ENCODE data around the gene SLC5A6.

SLC5A6 gene

DNA sequence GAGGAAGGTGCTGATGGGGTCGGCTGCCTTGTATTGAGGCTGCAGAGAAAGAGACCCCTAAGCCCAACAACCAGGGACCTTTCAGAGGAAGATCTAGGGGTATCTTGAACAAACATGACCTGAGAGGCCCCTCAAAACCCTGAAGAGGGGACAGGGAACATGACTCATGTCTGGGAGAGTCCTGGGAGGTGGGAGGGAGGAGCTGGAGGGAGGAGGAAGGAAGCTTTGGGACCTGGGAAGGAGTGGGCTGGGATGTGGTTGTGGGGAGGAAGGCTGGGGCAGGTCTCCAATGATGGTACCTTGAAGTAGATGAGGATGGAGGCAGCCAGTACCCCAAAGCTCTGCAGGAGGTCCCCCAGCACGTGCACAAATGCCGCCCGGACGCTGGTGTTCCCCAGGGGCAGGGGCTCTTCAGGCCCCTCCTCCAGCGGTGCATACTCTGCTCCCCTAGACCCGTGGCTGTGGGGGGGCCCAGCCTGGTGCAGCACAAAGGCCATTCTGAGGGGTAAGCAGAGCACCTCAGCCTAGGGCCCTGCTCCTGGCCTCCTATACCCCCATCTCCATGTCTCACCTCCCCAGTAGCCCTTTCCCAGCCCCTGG, 44.9 kb upstream of the SLC5A6 start:
- no peaks in the 10 kb centered on the region for H3K36me3 ChIP-seq (ENCODE audit: insufficient read depth, low read length)
- no peaks in the 10 kb centered on the region for H4K20me1 ChIP-seq (ENCODE audit: insufficient read depth, low read length)
- H3K9ac ChIP-seq (ENCODE audit: low read length), result no peak overlapping the region
- no peaks in the 10 kb centered on the region for H3K9me3 ChIP-seq (ENCODE audit: low read length)
- H3K9me2 ChIP-seq (ENCODE audit: low read depth, low read length), result no peaks in the 10 kb centered on the region
- H3F3A ChIP-seq (ENCODE audit: insufficient read depth, low read length), result no peaks in the 10 kb centered on the region
- no peaks in the 10 kb centered on the region for H3K79me2 ChIP-seq (ENCODE audit: insufficient read depth, low read length)
- no peak overlapping the region for H3K27ac ChIP-seq (ENCODE audit: low read depth, low read length, poor library complexity, severe bottlenecking)
- H3K4me2 ChIP-seq (ENCODE audit: low read length), result no peak overlapping the region
- no peaks in the 10 kb centered on the region for H3K4me1 ChIP-seq (ENCODE audit: insufficient read depth, low read length, severe bottlenecking)
- TF ChIP-seq, protein P1, sequence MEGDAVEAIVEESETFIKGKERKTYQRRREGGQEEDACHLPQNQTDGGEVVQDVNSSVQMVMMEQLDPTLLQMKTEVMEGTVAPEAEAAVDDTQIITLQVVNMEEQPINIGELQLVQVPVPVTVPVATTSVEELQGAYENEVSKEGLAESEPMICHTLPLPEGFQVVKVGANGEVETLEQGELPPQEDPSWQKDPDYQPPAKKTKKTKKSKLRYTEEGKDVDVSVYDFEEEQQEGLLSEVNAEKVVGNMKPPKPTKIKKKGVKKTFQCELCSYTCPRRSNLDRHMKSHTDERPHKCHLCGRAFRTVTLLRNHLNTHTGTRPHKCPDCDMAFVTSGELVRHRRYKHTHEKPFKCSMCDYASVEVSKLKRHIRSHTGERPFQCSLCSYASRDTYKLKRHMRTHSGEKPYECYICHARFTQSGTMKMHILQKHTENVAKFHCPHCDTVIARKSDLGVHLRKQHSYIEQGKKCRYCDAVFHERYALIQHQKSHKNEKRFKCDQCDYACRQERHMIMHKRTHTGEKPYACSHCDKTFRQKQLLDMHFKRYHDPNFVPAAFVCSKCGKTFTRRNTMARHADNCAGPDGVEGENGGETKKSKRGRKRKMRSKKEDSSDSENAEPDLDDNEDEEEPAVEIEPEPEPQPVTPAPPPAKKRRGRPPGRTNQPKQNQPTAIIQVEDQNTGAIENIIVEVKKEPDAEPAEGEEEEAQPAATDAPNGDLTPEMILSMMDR (IDR thresholded peaks at IDR 0.05; ENCODE audit: low read length), result no peak
- TF ChIP-seq EZH2 (IDR thresholded peaks at IDR 0.05; ENCODE audit: borderline replicate concordance, low read length), result no peak
- peaks cover 22% of the 10 kb centered on the region for H3K27me3 ChIP-seq (ENCODE audit: insufficient read depth, low read length)
- no peak overlapping the region for H3K4me3 ChIP-seq (ENCODE audit: low read depth, low read length, poor library complexity, severe bottlenecking)
- no peak overlapping the region for H2AFZ ChIP-seq (ENCODE audit: low read length)

DNA sequence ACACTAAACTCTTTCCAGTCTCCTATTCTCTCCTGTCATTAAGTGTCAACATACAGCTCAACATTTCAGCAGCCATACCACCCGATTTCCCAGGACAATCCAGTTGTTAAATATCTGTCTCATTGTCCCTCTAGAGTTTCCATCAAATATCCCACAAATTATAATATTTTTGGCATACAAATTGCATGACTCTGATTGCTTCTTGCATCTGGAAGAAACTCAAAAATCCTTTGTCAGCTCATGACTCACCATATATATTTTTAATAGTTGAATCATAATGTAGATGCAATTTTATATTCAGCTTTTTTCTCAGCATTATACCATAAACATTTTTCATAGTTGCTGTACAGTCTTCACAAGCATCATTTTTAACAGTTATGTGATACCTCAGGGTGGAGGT, 43.6 kb upstream of the SLC5A6 start:
- no peak for TF ChIP-seq EZH2 (IDR thresholded peaks at IDR 0.05; ENCODE audit: borderline replicate concordance, low read length)
- TF ChIP-seq, protein P1 (IDR thresholded peaks at IDR 0.05; ENCODE audit: low read length), result no peak
- H3K79me2 ChIP-seq (ENCODE audit: insufficient read depth, low read length), result no peaks in the 10 kb centered on the region
- H2AFZ ChIP-seq (ENCODE audit: low read length), result no peak overlapping the region

DNA sequence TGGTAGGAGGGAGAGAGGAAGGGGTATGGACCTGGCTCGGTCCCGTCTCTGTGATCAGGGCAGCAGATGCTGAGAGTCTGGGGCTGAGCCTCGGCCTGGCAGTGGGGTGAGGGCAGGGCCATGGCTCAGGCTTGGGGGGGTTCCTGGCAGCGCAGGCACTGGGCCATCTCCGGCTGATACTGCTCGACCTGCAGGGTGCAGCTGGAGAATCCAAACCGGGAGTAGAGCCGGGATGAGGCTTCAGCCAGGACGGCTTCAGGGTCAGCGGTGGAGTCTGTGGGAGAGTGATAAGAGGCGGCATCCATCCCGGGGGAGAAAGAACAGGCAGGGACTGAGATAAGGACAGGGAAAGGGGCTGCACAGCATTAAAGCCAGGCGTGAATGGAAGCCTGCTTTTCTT, 43.1 kb upstream of the SLC5A6 start:
- no peak overlapping the region for H3K4me2 ChIP-seq (ENCODE audit: low read length)
- TF ChIP-seq, protein P1 (IDR thresholded peaks at IDR 0.05; ENCODE audit: low read length), result no peak
- no peak for TF ChIP-seq EZH2 (IDR thresholded peaks at IDR 0.05; ENCODE audit: borderline replicate concordance, low read length)

More for the DNA sequence above, 43.6 kb upstream of the SLC5A6 start:
- H3K9me2 ChIP-seq (ENCODE audit: low read depth, low read length), result no peaks in the 10 kb centered on the region
- H3K36me3 ChIP-seq (ENCODE audit: insufficient read depth, low read length), result no peaks in the 10 kb centered on the region
- no peak overlapping the region for H3K9ac ChIP-seq (ENCODE audit: low read length)
- peaks cover 16% of the 10 kb centered on the region for H3K27me3 ChIP-seq (ENCODE audit: insufficient read depth, low read length)
- H3K27ac ChIP-seq (ENCODE audit: low read depth, low read length, poor library complexity, severe bottlenecking), result no peak overlapping the region
- H3K9me3 ChIP-seq (ENCODE audit: low read length), result no peaks in the 10 kb centered on the region
- H4K20me1 ChIP-seq (ENCODE audit: insufficient read depth, low read length), result no peaks in the 10 kb centered on the region
- no peaks in the 10 kb centered on the region for H3F3A ChIP-seq (ENCODE audit: insufficient read depth, low read length)
- no peak overlapping the region for H3K4me2 ChIP-seq (ENCODE audit: low read length)
- no peaks in the 10 kb centered on the region for H3K4me1 ChIP-seq (ENCODE audit: insufficient read depth, low read length, severe bottlenecking)
- H3K4me3 ChIP-seq (ENCODE audit: low read depth, low read length, poor library complexity, severe bottlenecking), result no peak overlapping the region

More for the DNA sequence above, 43.1 kb upstream of the SLC5A6 start:
- Histone ChIP-seq H3K9me2 (ENCODE audit: low read depth, low read length) (no peaks in the 10 kb centered on the region), H3K79me2 (ENCODE audit: insufficient read depth, low read length) (no peaks in the 10 kb centered on the region), H3K36me3 (ENCODE audit: insufficient read depth, low read length) (no peaks in the 10 kb centered on the region), H3K4me3 (ENCODE audit: low read depth, low read length, poor library complexity, severe bottlenecking) (no peak overlapping the region), H4K20me1 (ENCODE audit: insufficient read depth, low read length) (no peaks in the 10 kb centered on the region), H3K27ac (ENCODE audit: low read depth, low read length, poor library complexity, severe bottlenecking) (no peak overlapping the region), H3K4me1 (ENCODE audit: insufficient read depth, low read length, severe bottlenecking) (peaks cover 5% of the 10 kb centered on the region), H3K9ac (ENCODE audit: low read length) (no peak overlapping the region), H3K27me3 (ENCODE audit: insufficient read depth, low read length) (peaks cover 16% of the 10 kb centered on the region), H2AFZ (ENCODE audit: low read length) (no peak overlapping the region), H3F3A (ENCODE audit: insufficient read depth, low read length) (no peaks in the 10 kb centered on the region), H3K9me3 (ENCODE audit: low read length) (no peaks in the 10 kb centered on the region)
